NCI-H460 (cell line): Measurements from ENCODE around the gene NOS2. TPM values are rescaled to one million over a fixed set of nuclear protein-coding genes. Genes with fewer than 3 reads are reported as not detected.

Experiments used
- DNase-seq: peaks from one replicate; pipeline ENCODE4 v3.0.0-alpha.2; 2016; ENCODE audit warnings: low read depth; ENCODE audit errors: extremely low read depth
- total RNA-seq: library from RNA; depleted of rRNA; stranded (reverse); fragments of >200 nt; shearing (Covaris generic); gene quantifications from 2 replicates; pipeline ENCODE4 v1.2.3, GENCODE V29; 2014

NOS2 gene
- total RNA-seq, 1 experiment from 2014 or later, result not detected

DNA sequence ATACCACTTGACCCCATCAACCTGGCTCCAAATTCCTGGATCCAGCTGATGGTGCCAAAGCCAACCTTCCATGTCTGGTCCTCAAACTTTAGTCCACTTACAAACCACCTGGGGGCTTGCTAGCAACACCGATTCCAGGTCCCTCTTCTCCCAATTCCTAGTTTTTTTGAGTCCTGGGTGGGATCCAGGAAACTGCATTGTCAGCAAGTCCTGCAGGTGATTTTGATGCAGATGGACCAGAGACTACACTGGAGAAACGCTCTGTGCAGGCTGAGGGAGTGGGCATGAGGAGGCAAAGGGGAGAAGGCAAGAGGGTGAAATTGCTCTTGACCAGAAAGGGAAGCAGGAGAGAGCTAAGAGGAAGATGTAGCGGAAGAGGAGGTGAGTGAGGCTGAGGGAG lies 21.0 kb upstream of the NOS2 start:
- no peak for DNase-seq

DNA sequence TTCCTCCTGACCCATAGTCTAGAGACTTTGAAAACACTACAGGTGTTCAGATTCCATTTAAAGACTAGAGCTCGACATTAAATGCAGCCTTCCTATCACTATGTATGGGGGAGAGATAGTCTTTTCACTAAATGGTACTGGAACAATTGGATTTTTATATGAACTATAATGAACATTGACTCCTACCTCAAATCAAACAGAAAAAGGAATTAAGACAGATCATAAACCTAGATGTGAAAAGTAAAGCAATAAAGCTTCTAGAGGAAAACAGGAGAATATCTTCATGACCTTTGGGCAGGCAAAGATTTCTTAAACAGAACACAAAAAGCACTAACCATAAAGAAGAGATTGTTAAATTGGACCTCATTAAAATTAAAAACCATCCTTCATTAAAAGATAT lies 18.8 kb upstream of the NOS2 start:
- no peak for DNase-seq

DNA sequence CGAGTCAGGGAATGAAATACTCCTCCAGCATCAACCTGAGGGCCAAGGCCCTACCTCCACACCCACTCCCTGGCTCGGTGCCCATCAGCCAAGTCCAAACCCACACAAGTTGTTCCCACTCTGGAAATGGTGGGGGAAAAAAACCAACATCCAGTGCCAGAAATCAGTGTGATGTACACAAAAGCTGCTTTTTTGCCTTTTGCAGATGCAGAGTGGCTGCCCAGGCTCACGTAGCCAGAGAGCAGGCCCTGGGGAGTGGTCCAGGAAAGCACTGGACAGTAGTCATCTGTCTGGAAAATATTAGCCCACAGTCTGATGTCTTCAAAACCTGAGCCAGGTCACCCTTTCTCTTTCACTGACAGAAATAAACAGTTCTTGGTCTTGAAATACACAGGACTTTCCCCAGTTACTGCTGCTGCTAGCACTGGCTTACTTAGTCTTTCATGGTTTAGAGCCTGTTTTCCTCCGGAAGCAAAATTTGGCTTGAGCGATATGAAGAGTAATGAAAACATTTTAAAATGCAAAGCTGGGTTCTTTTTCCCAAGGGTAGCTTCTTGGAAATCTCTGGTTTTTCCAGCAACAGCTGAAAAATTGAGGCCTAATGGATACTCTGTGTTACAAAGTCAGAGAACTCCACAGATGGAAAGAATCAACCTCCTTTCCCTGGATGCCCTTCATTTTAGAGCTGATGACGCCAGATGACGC lies 18.2 kb upstream of the NOS2 start:
- no peak for DNase-seq

DNA sequence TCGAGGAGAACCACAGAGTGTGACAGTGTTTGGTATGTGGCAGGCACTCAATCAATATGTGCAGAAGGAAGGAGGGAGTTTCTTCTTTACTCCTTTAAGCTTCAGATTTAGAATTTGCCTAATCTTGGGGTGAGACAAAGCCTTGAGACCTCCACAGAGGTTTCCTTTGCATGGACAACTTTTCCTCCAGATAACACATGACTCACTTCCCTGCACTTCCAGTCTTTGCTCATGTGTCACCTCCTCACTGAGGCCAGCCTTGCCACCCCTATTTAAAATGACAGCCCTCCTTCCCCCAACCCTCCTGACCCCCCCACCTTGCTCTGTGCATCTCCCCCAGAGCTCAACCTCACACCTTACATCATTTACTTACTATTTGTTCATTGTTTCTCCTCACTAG lies 17.4 kb upstream of the NOS2 start:
- no peak for DNase-seq

DNA sequence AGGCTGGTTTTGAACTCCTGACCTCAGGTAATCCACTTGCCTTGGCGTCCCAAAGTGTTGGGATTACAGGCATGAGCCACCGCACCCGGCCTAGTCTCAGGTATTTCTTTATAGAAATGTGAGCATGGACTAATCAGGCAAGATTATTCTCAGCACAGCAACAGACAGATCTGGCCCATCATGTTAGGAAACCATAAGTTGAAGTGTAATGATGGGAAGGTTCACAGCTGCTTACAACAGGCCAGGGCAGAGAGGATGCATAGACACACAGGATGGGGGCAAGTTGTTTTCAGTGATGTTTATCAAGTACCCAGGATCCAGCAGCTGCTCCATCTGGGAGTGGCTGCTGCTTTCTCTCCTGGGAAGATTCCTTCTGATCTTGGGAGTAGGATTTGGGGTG lies 16.6 kb upstream of the NOS2 start:
- DNase-seq, result no peak

DNA sequence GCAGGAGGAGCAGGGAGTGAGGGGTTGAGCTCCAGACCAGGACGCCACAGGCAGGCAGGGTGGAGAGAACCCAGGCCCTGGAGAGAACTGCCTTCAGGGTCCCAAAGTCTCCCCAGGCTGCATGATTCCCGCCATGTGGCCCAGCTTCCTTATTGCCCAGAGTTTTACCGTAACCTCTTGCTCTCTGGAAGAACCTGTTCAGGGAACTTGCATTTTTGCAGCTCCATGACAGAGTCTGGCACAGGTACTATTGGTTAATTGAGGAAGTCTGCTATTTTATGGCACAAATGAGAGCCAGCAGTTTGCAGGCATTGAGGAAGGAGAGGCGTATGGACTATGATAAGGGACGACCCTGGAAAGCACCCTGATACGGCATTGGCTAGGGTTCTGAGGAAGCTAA lies 11.6 kb upstream of the NOS2 start:
- no peak for DNase-seq

DNA sequence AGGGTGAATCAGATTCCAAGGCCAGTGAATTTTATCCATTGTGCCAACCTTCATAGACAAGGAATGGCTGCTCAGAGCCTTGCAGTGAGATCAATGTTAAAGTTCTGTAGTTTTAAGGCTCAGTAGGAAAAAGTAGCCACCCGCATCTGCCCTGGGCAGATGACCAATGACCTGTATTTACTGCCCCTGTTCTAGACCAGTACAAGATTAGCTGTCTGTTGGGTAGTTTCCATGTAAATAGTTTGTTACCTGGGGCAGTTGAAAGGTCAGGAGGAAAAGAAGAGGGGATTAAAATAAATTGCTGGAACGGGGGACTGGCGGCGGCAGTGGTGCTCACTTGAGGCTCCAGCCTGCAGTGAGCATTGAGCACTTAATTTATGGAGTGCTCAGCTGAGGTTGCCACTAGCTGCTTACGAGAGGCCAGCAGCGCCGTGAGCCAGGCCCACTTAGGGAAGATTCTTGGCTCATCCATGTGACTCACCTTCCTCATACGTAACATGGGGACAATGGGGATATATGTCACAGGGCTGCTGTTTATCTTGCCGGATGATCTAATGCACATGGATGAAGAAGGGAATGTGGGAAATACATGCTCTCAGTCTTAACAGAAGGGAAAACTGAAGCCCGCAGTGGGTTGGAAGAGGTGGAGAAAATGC lies 10.7 kb upstream of the NOS2 start:
- no peak for DNase-seq

DNA sequence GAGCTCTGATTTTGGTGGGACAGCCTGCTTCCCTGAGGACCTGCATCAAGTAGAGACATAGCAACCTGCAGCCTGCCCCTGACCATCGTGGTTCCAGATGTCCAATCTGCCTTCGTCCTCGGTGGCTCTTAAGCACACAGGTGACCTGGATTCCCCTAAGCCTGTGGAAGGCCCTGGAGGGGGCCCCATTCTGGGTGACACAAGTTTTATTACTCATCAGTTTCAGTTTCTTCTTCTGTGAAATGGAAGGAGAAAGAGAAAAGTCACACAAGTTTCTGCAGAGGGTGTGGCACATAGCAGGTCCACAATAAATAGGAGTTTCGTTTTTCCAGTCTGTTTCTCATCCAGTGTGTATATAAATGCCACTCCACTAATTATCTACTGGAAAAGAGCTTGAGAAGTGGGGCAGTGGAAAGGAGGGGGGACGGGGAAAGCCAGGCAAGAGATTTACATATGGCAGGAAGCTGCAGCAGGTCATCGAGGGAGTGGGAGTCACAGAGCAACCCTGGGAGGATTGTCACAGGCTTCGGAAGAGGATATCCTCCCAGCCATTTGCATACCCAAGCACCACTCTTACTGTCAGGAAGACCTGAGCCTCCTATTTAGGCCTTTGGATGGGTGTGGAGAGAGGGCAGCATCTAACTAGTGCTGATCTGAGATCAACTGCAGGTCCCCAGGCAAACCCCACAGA lies 10.0 kb upstream of the NOS2 start:
- no peak for DNase-seq

DNA sequence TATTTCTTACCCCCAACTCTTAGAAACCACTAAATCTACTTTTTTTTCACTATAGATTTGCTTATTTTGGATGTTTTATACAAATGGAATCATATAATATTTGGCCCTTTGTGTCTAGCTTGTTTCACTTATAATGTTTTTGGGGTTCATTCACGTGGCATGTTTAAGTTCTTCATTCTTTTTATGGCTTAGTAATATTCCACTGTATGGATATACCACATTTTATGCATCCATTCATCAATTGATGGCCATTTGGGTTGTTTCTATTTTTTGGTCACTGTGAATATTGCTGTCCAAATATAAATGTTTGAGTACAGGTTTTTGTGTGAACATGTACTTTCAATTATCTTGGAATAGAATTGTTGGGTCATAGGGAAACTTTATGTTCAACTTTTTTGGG lies 9.2 kb upstream of the NOS2 start:
- DNase-seq, result no peak

DNA sequence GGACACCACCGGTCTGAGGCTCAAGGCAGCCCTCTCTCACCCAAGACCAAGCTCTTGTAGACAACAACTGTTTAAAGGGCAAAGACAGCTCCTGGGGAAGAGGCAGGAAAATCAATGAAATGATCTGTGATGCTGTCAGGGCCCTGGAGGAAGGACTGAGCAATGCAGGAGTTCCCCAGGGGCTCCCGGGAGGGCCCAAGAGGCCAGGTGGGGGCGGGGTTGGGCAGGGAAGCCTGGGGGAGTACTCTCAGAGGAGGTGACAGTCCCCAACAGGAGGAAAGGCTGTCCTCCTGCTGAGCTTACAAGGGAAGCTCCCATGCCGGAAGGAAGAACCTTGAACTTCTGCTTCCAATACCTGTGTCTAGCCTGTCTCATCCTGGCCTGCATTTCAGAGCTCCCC lies 8.3 kb upstream of the NOS2 start:
- no peak for DNase-seq

DNA sequence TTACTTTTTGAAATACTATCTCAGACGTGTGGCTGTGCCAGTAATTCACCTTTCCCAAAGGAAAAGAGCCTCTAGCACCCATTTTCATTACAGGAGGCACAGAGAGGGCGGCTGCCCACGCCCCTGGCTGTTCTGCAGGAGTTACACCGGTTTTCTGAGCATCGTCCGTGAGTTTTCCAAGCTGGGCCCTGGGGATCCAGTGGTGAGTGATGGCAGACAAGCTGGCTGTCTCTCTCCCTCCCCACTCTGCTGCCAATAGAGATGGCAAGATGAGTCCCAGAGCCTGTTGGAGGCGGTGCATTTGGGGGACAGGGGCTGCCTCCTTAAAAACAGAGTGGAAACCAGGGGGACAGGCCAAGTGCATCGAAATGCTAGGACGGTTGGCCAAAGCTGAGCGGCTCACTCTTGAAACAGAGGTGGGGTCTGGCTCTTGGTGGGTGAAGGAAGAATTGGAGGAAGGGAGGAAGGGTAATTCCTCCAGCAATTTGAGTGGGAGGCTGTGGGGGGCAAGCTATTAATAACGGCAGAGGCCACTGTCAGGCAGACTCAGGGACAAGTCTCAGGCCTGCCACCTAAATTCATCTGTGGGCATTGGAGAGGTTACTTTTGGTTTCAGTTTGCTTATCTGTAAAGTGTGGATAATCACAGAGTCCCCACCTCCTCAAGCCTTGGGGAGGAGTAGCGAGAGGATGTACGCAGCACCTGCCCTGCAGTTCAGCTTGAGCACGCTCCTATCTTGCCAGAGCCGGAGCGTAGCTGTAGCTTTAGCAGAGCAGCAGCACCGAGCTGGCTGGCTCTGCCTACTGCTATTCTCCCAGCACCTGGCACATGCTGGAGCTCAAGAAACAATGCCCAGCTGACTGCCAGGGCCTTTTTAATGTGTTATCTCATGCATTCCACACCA lies 7.5 kb upstream of the NOS2 start:
- DNase-seq, result no peak

DNA sequence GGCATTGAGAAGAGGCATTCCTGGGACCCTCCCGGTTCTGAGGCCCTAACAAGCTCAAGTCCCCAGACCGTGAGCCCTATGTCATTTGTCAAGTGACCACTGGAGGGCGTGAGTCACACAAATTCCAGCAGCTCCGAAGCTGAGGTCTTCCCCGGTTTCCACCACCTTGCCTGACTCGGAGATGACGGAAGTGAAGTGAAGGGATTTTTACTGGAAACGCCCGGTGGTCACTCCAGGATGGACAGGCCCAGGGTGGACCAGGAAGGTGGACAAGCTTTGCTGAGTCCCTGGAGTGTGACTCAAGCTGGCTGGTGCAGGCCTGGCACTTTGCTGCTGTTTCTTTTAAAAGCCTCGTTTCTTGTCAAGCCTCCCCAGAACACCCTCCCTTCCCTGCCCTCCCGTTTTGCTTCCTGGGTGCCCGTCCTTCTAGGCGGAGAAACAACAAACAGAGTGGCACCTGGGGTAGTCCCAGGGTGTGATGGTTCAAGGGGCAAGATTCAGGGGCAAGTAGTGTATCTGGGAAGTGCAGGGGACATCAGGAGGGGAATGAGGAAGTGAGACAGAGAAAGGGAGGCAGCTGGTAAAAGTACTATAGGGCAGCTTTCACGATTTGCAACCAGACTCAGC lies 5.3 kb upstream of the NOS2 start:
- peak; percentile 83 for DNase-seq

DNA sequence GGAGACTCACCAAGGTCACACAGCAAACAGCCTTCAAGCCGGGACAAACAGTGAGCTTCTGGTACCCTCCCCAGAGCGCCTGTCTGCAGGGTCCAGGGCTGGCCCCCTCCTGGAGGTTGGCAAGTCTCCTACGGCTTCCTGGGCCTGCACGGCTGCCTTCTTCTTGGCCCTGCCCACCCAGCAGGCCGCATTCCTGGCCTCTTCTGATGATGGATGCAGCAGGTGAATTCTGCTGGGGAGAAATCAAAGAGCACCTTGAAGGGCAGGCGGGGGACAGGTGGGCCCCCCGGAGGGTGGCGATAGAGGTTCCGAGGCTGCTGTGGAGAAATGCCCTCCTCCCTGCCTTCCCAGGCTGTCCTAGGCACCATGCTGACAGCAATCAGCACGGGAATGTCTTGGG lies 3.8 kb upstream of the NOS2 start:
- DNase-seq, result no peak

DNA sequence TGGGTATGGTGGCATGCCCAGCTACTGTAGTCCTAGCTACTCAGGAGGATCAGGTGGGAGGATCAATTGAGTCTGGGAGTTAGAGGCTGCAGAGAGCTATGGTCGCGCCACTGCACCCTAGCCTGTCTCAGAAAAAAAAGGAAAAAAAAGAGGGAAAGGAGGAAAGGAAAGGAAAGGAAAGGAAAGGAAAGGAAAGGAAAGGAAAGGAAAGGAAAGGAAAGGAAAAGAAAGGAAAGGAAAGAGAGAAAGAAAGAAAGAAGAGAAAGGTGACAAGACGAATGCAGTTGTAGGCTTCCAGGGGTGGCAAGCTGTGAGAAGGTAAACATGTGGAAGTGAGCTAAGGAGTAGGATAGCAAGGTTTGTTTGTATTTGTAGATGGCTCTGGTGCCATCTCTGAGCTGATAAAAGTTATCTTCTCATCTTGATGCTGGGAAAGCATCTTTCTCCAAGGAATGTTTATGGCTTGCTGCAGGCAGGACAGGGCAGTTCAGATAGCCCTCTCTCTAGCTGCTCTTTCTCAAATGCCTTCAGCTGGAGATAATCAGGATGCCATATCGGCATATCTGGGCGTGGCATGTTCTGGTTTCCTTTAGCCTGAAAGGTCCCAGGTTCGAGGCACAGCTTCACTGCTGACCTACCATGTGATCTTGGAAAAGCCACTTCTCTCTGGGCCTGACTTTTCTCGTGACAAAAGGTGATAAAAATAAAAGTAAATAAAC lies 2.8 kb upstream of the NOS2 start:
- DNase-seq, result no peak

DNA sequence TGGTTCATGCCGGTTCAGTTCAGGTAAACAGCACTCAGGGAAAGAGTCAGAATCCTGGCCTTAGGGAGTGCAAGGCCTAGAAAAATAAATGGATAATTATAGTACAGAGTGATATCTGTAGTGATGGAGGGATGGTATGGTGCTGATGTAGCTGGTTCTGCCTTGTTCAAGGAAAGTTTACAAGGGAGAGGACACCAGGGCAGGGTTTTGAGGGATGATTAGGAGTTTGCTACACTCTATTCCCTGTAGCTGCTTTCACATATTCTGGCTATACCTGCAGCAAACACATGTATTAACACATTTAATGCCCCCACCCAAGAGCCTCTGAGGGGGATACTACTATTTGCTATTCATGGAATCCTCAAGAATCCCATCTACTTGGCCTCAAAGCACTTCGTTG lies 1.7 kb upstream of the NOS2 start:
- no peak for DNase-seq

DNA sequence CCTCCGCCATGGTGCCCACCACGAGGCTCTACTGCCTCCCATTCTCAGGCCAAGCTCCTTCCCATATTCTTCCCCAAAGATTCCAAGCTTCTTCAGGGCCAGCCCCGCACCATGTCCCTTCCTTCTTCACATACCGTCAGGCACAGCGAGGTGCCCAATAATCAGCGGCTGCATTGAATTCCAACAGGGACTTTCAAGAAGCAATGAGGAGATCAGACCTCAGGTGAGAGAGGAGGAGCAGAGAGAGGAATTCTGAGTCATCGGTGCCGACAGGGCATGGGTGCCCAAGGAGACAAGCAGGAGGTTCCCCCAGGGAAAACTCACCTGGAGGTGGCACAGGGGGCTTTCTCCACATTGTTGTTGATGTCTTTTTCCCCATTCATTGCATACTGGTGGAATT lies 2.0 kb downstream of the NOS2 start:
- DNase-seq, result no peak

DNA sequence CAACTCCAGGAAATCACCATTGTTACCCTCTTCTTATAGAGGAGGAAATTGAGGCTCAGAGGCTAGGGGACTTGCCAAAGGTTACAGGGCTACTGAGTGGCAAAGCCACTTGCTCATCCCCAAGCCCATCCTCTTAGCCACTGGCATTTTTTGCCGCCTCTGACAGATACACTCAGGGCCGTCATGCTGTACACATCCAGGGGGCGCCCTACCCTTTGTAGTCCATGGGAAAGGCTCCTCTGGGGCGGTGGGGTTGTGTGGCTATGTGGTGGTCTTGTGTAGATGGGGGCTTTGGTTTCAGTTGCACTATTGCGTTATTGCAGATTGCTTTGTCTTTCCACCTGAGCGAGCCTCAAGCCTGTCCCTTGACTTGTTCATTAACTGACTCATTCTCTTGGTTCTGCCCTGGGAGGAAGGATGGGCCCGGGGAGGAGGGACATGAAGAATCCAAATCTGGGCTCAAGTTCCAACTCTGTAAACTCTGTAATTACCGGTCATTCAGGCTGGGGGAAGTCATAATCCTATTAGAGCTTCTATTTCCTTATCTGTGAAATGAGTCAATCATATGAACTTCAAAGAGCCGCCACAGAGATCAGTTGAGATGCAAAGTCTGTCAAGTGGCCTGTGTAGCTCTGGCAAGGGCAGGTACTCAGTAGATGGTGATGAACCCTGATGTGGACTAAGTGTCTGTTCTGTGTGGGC lies 2.8 kb downstream of the NOS2 start:
- no peak for DNase-seq

DNA sequence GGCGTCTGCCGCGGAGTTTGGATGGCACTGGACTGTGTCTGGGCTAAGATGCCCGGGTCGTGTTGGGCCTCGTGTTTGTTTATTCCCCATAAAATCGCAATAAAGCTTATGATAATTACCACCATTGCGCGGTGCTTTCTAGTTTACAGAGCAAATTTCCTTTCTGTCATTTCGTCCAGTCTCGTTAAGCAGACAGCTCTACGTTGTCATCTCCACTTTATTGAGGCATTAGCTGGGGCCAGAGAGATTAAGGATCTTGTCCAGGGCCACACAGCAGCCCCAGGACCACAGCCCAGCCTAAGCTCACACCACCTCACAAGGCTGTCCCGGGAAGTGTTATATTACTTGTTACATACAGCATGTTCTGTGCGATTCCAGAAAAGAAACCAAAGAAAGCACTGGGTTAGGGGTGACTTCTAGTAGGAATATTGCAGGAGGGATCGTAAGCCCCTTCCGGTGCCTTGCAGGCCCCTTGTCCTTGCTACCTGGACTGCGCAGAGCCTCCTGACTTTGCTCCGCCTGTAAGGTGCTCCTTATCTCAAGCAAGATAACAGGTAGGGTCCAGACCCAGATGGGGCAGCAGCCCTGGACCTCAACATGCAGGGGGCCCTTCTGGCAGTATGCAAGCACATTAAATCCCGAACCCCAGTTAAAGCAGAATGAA lies 6.3 kb downstream of the NOS2 start:
- no peak for DNase-seq
